Calu3 (cell line): ENCODE data around the gene MAPK8IP1. TPM values are rescaled to one million over a fixed set of nuclear protein-coding genes. Genes with fewer than 3 reads are reported as not detected.
"Not testable (repeated sequence)": the region's sequence is repeated elsewhere in the genome, so short reads cannot be mapped to it uniquely, and the experiment has no call there.

ENCODE experiments used
- BruUV-seq: library from RNA; stranded (reverse); fragments of 400-500 nt; replicated peaks from 2 replicates; lab custom pipeline; 2021; lab: Mats Ljungman, UMichigan
- CTCF ChIA-PET: fragments of 300-600 bp; sonication (Branson Sonifier 250); formaldehyde crosslinking; loops from one replicate; lab custom pipeline; 2022; ENCODE audit warnings: antibody characterized with exemption; lab: Charles Lee
- DNase-seq: peaks from one replicate; pipeline ENCODE4 v3.0.0; 2022
- H3K27ac Mint-ChIP-seq: one replicate; pipeline ENCODE4 v1.8.0; 2022; ENCODE audit warnings: mixed read lengths; ENCODE audit not compliant: unreplicated experiment
- H3K27me3 Mint-ChIP-seq: one replicate; pipeline ENCODE4 v1.8.0; 2022; ENCODE audit warnings: mixed read lengths; ENCODE audit not compliant: unreplicated experiment
- H3K36me3 Mint-ChIP-seq: one replicate; pipeline ENCODE4 v1.8.0; 2022; ENCODE audit warnings: mild to moderate bottlenecking, moderate library complexity, mixed read lengths; ENCODE audit not compliant: insufficient read depth, unreplicated experiment
- H3K4me1 Mint-ChIP-seq: one replicate; pipeline ENCODE4 v1.8.0; 2022; ENCODE audit warnings: mild to moderate bottlenecking, low read depth, mixed read lengths; ENCODE audit not compliant: unreplicated experiment
- H3K4me3 Mint-ChIP-seq: one replicate; pipeline ENCODE4 v1.8.0; 2022; ENCODE audit warnings: mild to moderate bottlenecking, low read depth, moderate library complexity, mixed read lengths; ENCODE audit not compliant: unreplicated experiment
- H3K9me3 Mint-ChIP-seq: one replicate; pipeline ENCODE4 v1.8.0; 2022; ENCODE audit warnings: low read depth, mixed read lengths; ENCODE audit not compliant: unreplicated experiment
- CTCF ChIP-seq: fragments of 200-600 bp; IDR thresholded peaks from one replicate; pipeline ENCODE4 v1.8.0; 2022; ENCODE audit warnings: antibody characterized with exemption; ENCODE audit not compliant: unreplicated experiment
- intact Hi-C: fragments of 100-400 bp; cut with micrococcal nuclease; formaldehyde crosslinking; loops from one replicate; pipeline ENCODE4 v1.10.0; 2022; ENCODE audit not compliant: unreplicated experiment
- total RNA-seq: library from RNA; stranded (reverse); gene quantifications from 2 replicates; pipeline ENCODE4 v1.2.3, GENCODE V29; 2022

The MAPK8IP1 gene
- total RNA-seq, 1 experiment from 2014 or later, result 4.1 TPM

DNA sequence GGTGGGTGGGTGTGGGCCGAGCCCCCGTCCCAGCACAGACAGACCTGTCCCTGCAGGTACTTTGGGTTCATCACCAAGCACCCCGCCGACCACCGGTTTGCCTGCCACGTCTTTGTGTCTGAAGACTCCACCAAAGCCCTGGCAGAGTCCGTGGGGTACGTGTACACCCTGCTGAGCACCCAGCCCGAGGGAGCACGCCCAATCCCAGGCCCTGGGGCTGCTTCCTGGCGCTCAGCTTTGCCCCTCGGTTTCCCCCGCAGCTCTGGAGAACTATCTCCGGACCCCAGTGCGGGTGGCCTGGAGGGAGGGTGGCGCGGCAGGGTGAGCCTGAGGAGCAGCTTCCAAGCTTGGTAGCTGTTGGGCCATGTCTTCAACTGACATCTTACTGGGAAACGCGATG is 19.6 kb downstream of the MAPK8IP1 start:
- CTCF ChIA-PET, result no interaction called here
- Mint-ChIP-seq H3K9me3 (no peaks in the 10 kb centered on the region), H3K27ac (no peak overlapping the region), H3K4me3 (no peak overlapping the region), H3K36me3 (peaks cover 20% of the 10 kb centered on the region), H3K27me3 (peaks cover 16% of the 10 kb centered on the region), H3K4me1 (peaks cover 10% of the 10 kb centered on the region)
- no TSS peak for BruUV-seq
- no peak for TF ChIP-seq CTCF
- DNase-seq, result no peak
- intact Hi-C loops, result no loop called here

DNA sequence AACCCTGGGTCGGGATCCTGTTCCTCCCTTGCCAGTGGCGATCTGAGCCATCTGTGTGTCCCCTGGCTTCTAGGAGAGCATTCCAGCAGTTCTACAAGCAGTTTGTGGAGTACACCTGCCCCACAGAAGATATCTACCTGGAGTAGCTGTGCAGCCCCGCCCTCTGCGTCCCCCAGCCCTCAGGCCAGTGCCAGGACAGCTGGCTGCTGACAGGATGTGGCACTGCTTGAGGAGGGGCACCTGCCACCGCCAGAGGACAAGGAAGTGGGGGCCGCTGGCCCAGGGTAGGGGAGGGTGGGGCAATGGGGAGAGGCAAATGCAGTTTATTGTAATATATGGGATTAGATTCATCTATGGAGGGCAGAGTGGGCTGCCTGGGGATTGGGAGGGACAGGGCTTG is 20.1 kb downstream of the MAPK8IP1 start:
- peaks cover 20% of the 10 kb centered on the region for H3K36me3 Mint-ChIP-seq

DNA sequence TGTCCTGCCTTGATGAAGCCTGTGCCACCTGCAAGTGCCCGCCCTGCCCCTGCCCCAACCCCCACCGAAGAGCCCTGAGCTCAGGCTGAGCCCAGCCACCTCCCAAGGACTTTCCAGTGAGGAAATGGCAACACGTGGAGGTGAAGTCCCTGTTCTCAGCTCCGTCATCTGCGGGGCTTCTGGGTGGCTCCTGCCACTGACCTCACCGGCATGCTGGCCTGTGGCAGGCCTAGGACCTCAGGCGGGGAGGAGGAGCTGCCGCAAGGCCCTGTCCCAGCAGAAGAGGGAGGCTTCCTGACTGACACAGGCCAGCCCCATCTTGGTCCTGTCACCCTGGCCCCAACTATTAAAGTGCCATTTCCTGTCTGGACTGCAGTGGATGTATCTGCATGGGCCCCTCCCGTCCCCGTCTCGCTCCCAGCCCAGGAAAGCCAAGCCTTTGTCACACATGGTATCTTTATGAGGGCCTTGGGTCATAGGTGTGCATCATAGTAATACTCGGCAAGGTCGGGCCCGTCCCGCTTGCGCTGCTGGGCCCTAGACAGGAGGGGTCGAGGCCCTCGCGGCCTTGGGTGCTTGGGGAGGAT is 20.7 kb downstream of the MAPK8IP1 start:
- peaks cover 5% of the 10 kb centered on the region for H3K27me3 Mint-ChIP-seq
- H3K9me3 Mint-ChIP-seq, result no peaks in the 10 kb centered on the region
- CTCF ChIA-PET, result no interaction called here
- TF ChIP-seq CTCF, result no peak
- H3K4me1 Mint-ChIP-seq, result no peaks in the 10 kb centered on the region
- no peak overlapping the region for H3K4me3 Mint-ChIP-seq
- DNase-seq, result no peak
- intact Hi-C loops, result no loop called here
- H3K36me3 Mint-ChIP-seq, result peaks cover 19% of the 10 kb centered on the region
- no peak overlapping the region for H3K27ac Mint-ChIP-seq
- BruUV-seq, result no TSS peak

More for the DNA sequence above, 20.1 kb downstream of the MAPK8IP1 start:
- H3K4me1 Mint-ChIP-seq, H3K9me3 Mint-ChIP-seq, H3K4me3 Mint-ChIP-seq, intact Hi-C loops, DNase-seq, H3K27ac Mint-ChIP-seq, CTCF ChIA-PET, BruUV-seq: not testable (repeated sequence)
- peaks cover 11% of the 10 kb centered on the region for H3K27me3 Mint-ChIP-seq

DNA sequence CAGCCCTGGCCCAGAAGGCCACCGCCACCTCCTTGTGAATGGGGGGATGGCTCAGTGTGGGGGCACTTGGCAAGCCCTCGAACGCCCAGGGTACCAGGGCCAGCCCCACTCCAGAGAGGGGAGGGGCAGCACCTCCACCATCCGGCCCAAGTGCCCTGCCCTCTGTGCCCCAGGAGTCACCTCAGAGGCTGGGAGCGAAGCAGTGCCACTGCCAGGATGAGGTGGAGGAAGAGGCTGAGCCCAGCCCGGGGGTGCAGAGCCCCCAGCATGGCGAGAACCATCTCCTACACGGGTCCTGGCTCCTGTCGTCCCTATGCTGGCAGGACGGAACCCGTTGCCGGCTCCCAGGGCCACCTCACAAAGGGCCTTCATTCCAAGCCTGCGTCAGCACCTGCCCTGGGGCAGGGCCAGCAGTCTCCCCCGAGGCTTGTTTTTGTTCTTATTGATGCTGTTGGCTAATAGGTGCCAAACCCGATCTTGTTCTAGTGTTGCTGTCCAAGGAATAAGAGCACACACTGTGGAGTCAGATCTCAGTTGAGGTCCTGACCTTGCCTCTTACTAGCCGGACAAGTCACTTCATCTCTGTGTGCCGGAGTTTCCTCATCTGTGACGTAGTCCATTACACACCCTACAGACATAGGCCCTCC is 21.6 kb downstream of the MAPK8IP1 start, which contains the start of gene FREY1:
FREY1 (minus strand) TSS at position 307 of the 647 bp plus-strand sequence; CDS start at position 281, 26 bp downstream.
- no peak for DNase-seq
- no peak within 1 kb of the TSS for H3K4me3 Mint-ChIP-seq
- no peak for TF ChIP-seq CTCF
- BruUV-seq, result no TSS peak
- intact Hi-C loops, result no loop called here
- CTCF ChIA-PET, result no interaction called here
- no peak within 1 kb of the TSS for H3K27ac Mint-ChIP-seq
- no peaks in the 10 kb centered on the region for H3K9me3 Mint-ChIP-seq
- peaks cover 24% of the 10 kb centered on the region for H3K36me3 Mint-ChIP-seq
- no peaks in the 10 kb centered on the region for H3K27me3 Mint-ChIP-seq
- H3K4me1 Mint-ChIP-seq, result no peaks in the 10 kb centered on the region

DNA sequence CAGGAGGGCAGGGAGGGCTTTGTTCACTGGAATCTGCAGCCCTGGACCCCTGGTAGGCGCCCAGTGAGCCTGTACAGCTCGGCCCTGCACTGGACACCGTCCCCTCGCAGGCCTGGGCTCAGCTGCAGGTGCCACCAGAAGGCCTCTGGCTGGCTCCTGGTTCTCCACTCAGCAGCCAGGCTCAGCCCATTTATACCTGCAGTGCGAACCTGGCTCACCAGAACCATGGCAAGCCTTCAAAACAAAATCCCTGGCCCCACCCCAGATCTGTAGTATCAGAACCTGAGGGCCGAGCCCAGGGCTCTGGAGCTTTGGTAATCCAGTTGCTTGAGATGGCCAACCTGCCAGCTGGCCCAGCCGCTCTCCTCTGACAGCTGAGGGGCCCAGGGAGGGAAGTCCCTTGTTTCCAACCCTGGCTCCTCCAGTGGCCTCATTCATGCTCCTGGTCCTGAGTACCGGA is 22.5 kb downstream of the MAPK8IP1 start:
- TF ChIP-seq CTCF, result no peak

More for the DNA sequence above, 22.5 kb downstream of the MAPK8IP1 start:
- Mint-ChIP-seq H3K36me3 (peaks cover 24% of the 10 kb centered on the region), H3K9me3 (no peaks in the 10 kb centered on the region), H3K27ac (peak overlapping the region; percentile 72), H3K4me3 (no peak overlapping the region), H3K4me1 (no peaks in the 10 kb centered on the region), H3K27me3 (no peaks in the 10 kb centered on the region)
- DNase-seq, result no peak
- intact Hi-C loops, result no loop called here
- BruUV-seq, result no TSS peak
- CTCF ChIA-PET, result no interaction called here
